SK-N-SH treated with all-trans-retinoic acid at 6 μM for 48 hours (cell line): ENCODE results near the gene MEP1B.

ENCODE experiments used
- ARNTL ChIP-seq: fragments of 450-650 bp; formaldehyde crosslinking; IDR thresholded peaks from 2 replicates; pipeline ENCODE4 v1.5.0; 2020; ENCODE audit warnings: low read depth, mild to moderate bottlenecking, moderate library complexity, borderline replicate concordance
- BACH2 ChIP-seq: fragments of 250-450 bp; sonication (Bioruptor Pico); IDR thresholded peaks from 2 replicates; pipeline ENCODE4 v1.9.0; 2021; ENCODE audit warnings: mild to moderate bottlenecking, borderline replicate concordance
- CSDC2 ChIP-seq: fragments of 250-450 bp; sonication (Bioruptor Pico); IDR thresholded peaks from 2 replicates; pipeline ENCODE4 v1.5.0; 2020; ENCODE audit warnings: mild to moderate bottlenecking, moderate library complexity
- ESRRG ChIP-seq: fragments of 250-450 bp; sonication (Bioruptor Pico); IDR thresholded peaks from 2 replicates; pipeline ENCODE4 v1.6.1; 2021; ENCODE audit warnings: mild to moderate bottlenecking
- POU6F1 ChIP-seq: fragments of 250-450 bp; sonication (Bioruptor Pico); IDR thresholded peaks from 2 replicates; pipeline ENCODE4 v1.8.0; 2021; ENCODE audit warnings: low read depth, mild to moderate bottlenecking, moderate library complexity, borderline replicate concordance
- RARB ChIP-seq: fragments of 250-450 bp; sonication (Bioruptor Pico); IDR thresholded peaks from 2 replicates; pipeline ENCODE4 v1.8.0; 2021; ENCODE audit warnings: mild to moderate bottlenecking, moderate library complexity
- SNAI2 ChIP-seq: fragments of 250-450 bp; sonication (Bioruptor Pico); IDR thresholded peaks from 2 replicates; pipeline ENCODE4 v1.5.0; 2020; ENCODE audit warnings: mild to moderate bottlenecking, moderate library complexity
- TOX ChIP-seq: fragments of 250-450 bp; sonication (Bioruptor Pico); IDR thresholded peaks from 2 replicates; pipeline ENCODE4 v1.8.0; 2021; ENCODE audit warnings: mild to moderate bottlenecking, moderate library complexity, borderline replicate concordance
- ZFP30 ChIP-seq: fragments of 450-650 bp; formaldehyde crosslinking; IDR thresholded peaks from 2 replicates; pipeline ENCODE4 v1.5.0; 2022; ENCODE audit warnings: mild to moderate bottlenecking, moderate library complexity

DNA sequence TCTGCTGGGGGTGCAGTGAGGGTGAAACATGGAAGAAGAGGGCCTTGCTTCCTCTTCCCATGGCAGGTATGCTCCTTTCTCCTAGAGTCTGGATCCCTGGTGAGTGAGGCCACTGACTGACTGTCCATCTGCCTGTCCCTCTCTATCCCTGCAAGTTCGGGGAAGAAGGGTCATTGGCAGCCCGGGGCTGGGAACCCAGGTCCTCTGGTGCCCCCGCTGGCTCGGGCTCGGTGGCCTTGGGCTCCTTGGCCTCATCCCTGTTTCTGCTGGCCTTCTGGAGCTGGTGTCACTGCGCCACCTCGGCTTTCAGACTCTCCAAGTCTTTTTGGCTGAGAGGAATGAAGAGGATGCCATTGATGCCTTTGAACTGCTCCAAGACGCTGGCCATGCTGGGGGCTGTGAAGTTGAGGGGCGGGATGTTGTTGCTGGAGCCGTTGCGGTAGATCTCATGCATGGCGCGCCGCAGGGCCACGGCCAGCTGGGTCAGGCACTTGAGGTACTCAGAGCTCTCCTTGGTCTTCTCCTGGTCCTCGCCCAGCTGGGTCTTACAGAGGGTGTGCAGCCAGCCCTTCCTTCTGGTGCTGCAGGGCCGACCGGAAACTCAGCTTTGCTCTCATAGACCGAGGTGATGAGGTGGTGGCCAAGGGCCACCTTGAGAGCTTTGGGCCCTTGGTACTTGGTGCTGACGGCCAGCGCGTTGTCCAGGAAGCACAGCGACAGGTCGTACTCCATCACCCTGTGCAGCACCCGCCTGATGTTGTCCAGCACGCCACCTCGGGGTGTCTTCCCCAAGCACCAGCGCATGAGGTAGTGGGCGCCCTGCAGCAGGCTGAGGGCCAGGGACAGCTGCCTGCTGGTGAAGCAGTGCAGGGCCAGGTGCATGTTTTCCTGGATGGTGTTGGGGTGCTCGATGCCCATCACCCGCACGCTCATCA, 6.3 kb downstream of the MEP1B start:
- TF ChIP-seq POU6F1 (no peak), ESRRG (CRISPR knock-in tag) (no peak), SNAI2 (CRISPR knock-in tag) (no peak), CSDC2 (CRISPR knock-in tag) (no peak), ZFP30 (CRISPR knock-in tag) (no peak), ARNTL (CRISPR knock-in tag) (no peak), RARB (CRISPR knock-in tag) (no peak), TOX (CRISPR knock-in tag) (no peak), BACH2 (no peak)
